IMR-90 (cell line): ENCODE measurements around the gene DCST2. TPM values are rescaled to one million over a fixed set of nuclear protein-coding genes. Genes with fewer than 3 reads are reported as not detected.

Source experiments
- ATAC-seq: fragments of 200-7000 bp; cut with Tn5 transposase; 2 replicates; pipeline ENCODE4 v1.9.1; 2020; ENCODE audit warnings: low read depth, mild to moderate bottlenecking, moderate library complexity
- BruUV-seq: library from RNA; stranded (reverse); fragments of 400-500 nt; replicated peaks from 2 replicates; lab custom pipeline; 2021; lab: Mats Ljungman, UMichigan
- CTCF ChIA-PET: fragments of 300-600 bp; formaldehyde crosslinking; extraction: SDS; loops from one replicate; lab custom pipeline; 2021; ENCODE audit warnings: antibody characterized with exemption; lab: Yijun Ruan, JAX
- POLR2A ChIA-PET: fragments of 300-600 bp; sonication (Branson Sonifier 250); formaldehyde crosslinking; loops from one replicate; lab custom pipeline; 2022; ENCODE audit warnings: antibody characterized with exemption; ENCODE audit not compliant: unreplicated experiment; lab: Charles Lee
- DNase-seq: peaks from one replicate; pipeline ENCODE4 v3.0.0; 2013
- H2AFZ ChIP-seq: replicated peaks from 2 replicates; pipeline ENCODE3; 2013; ENCODE audit warnings: low read length, mild to moderate bottlenecking; ENCODE audit not compliant: poor library complexity
- H2AK5ac ChIP-seq: 2 replicates; pipeline ENCODE4 v1.6.1; 2013; ENCODE audit warnings: low read depth, low read length, inconsistent platforms
- H2AK9ac ChIP-seq: replicated peaks from 2 replicates; pipeline ENCODE3; 2013; ENCODE audit warnings: mild to moderate bottlenecking, low read depth, low read length, moderate library complexity; ENCODE audit not compliant: poor library complexity
- H2BK120ac ChIP-seq: 2 replicates; pipeline ENCODE4 v1.6.1; 2013; ENCODE audit warnings: low read depth, low read length, inconsistent platforms
- H2BK15ac ChIP-seq: 3 replicates; pipeline ENCODE4 v1.6.1; 2013; ENCODE audit warnings: low read depth, low read length, inconsistent platforms
- H2BK20ac ChIP-seq: 2 replicates; pipeline ENCODE4 v1.6.1; 2013; ENCODE audit warnings: low read depth, mild to moderate bottlenecking, inconsistent platforms, low read length, moderate library complexity
- H2BK5ac ChIP-seq: 2 replicates; pipeline ENCODE4 v1.6.1; 2013; ENCODE audit warnings: mild to moderate bottlenecking, low read depth, low read length, inconsistent platforms; ENCODE audit not compliant: poor library complexity, severe bottlenecking
- H3K14ac ChIP-seq: replicated peaks from 2 replicates; pipeline ENCODE4 v1.6.1; 2013; ENCODE audit warnings: low read depth, low read length, inconsistent platforms
- H3K18ac ChIP-seq: 2 replicates; pipeline ENCODE4 v1.6.1; 2013; ENCODE audit warnings: low read depth, low read length, control low read depth
- H3K23ac ChIP-seq: 2 replicates; pipeline ENCODE4 v1.6.1; 2013; ENCODE audit warnings: low read depth, low read length, inconsistent platforms
- H3K27ac ChIP-seq: 2 replicates; pipeline ENCODE4 v1.5.1; 2013; ENCODE audit warnings: mild to moderate bottlenecking, control low read depth, low read length; ENCODE audit not compliant: insufficient read depth
- H3K27me3 ChIP-seq: 2 replicates; pipeline ENCODE4 v1.6.1; 2013; ENCODE audit warnings: low read length; ENCODE audit not compliant: control insufficient read depth, insufficient read depth
- H3K36me3 ChIP-seq: 2 replicates; pipeline ENCODE4 v1.6.1; 2013; ENCODE audit warnings: low read length, mixed read lengths; ENCODE audit not compliant: control insufficient read depth, insufficient read depth
- H3K4ac ChIP-seq: 2 replicates; pipeline ENCODE4 v1.6.1; 2013; ENCODE audit warnings: low read depth, low read length, inconsistent platforms
- H3K4me1 ChIP-seq: 2 replicates; pipeline ENCODE4 v1.6.1; 2013; ENCODE audit warnings: low read length, mixed read lengths; ENCODE audit not compliant: control insufficient read depth, insufficient read depth
- H3K4me2 ChIP-seq: 2 replicates; pipeline ENCODE4 v1.6.1; 2013; ENCODE audit warnings: low read depth, mild to moderate bottlenecking, control low read depth, low read length, moderate library complexity
- H3K4me3 ChIP-seq: 2 replicates; pipeline ENCODE4 v1.5.1; 2013; ENCODE audit warnings: low read depth, mild to moderate bottlenecking, control low read depth, low read length, moderate library complexity; ENCODE audit not compliant: insufficient read depth
- H3K56ac ChIP-seq: 2 replicates; pipeline ENCODE4 v1.6.1; 2013; ENCODE audit warnings: low read length, inconsistent platforms; ENCODE audit not compliant: insufficient read depth; ENCODE audit errors: extremely low read depth
- H3K79me1 ChIP-seq, 2 experiments: 2 replicates each; pipeline ENCODE4 v1.6.1; 2013; ENCODE audit warnings: low read length in 2 of 2, inconsistent platforms in 1 of 2, low read depth in 1 of 2
- H3K9ac ChIP-seq: 2 replicates; pipeline ENCODE4 v1.6.1; 2013; ENCODE audit warnings: low read depth, low read length, control low read depth
- H3K9me1 ChIP-seq: 2 replicates; pipeline ENCODE4 v1.6.1; 2013; ENCODE audit warnings: low read length, inconsistent platforms; ENCODE audit not compliant: insufficient read depth
- H3K9me3 ChIP-seq: 2 replicates; pipeline ENCODE4 v1.6.1; 2013; ENCODE audit warnings: low read length; ENCODE audit not compliant: control insufficient read depth, insufficient read depth
- H4K20me1 ChIP-seq: 2 replicates; pipeline ENCODE4 v1.6.1; 2013; ENCODE audit warnings: low read length, inconsistent platforms; ENCODE audit not compliant: insufficient read depth
- H4K5ac ChIP-seq: 2 replicates; pipeline ENCODE4 v1.6.1; 2013; ENCODE audit warnings: mild to moderate bottlenecking, low read depth, low read length, control low read depth
- H4K8ac ChIP-seq, 2 experiments: 2 replicates each; pipeline ENCODE4 v1.6.1; 2013; ENCODE audit warnings: low read depth in 2 of 2, low read length in 2 of 2, control low read depth in 1 of 2, inconsistent platforms in 1 of 2
- H4K91ac ChIP-seq: 2 replicates; pipeline ENCODE4 v1.6.1; 2013; ENCODE audit warnings: low read depth, low read length, inconsistent platforms; ENCODE audit not compliant: insufficient read depth
- CTCF ChIP-seq: conservative IDR thresholded peaks from 2 replicates; pipeline ENCODE4 v1.5.1; 2012; ENCODE audit warnings: mild to moderate bottlenecking, low read depth, low read length, improper control_type of control experiment
- MAFK ChIP-seq: IDR thresholded peaks from 2 replicates; pipeline ENCODE4 v1.6.1; 2012; ENCODE audit warnings: low read depth, low read length, improper control_type of control experiment
- POLR2A ChIP-seq: IDR thresholded peaks from 2 replicates; pipeline ENCODE4 v1.6.1; 2012; ENCODE audit warnings: mild to moderate bottlenecking, low read depth, low read length
- WGBS, 2 experiments: methylation state at CpG; one replicate each; pipeline versions ENCODE4 v1.1.5 to v1.1.7; 2013; ENCODE audit warnings: missing lambda C conversion rate in 2 of 2; ENCODE audit not compliant: insufficient read length in 1 of 2; ENCODE audit errors: extremely low coverage in 2 of 2; 5-methylcytosine and 5-hydroxymethylcytosine counted together
- dilution Hi-C: fragments of 300-500 bp; cut with HindIII; formaldehyde crosslinking; loops from one replicate; pipeline ENCODE4 v1.14.3; 2018; ENCODE audit warnings: low sequenced_read_pairs; ENCODE audit not compliant: unreplicated experiment
- in situ Hi-C: fragments of 300-500 bp; cut with MboI; formaldehyde crosslinking; loops from 3 replicates; pipeline ENCODE4 v1.14.3; 2019; ENCODE audit warnings: low sequenced_read_pairs, inconsistent platforms, mixed read lengths
- intact Hi-C: fragments of 100-400 bp; cut with micrococcal nuclease; formaldehyde crosslinking; loops from 2 replicates; pipeline ENCODE4 v1.10.0; 2022
- polyA plus RNA-seq, 3 experiments: library from polyadenylated mRNA; depleted of rRNA; stranded (reverse); fragments of >200 nt; gene quantifications; 2 replicates each; pipeline ENCODE4 v1.2.3, GENCODE V29; 2012; ENCODE audit warnings: low replicate concordance in 1 of 3
- total RNA-seq: library from RNA; depleted of rRNA; stranded (reverse); fragments of >200 nt; gene quantifications from 2 replicates; pipeline ENCODE4 v1.2.3, GENCODE V29; 2012
- TF ChIP-seq, protein P1 (sequence below): fragments of 150-350 bp; IDR thresholded peaks from 2 replicates; pipeline ENCODE4 v1.6.1; 2016; ENCODE audit warnings: low read depth, mild to moderate bottlenecking, low read length, moderate library complexity, borderline replicate concordance

The DCST2 gene
- total and polyA plus RNA-seq, 2 of the 4 experiments (the other 2 are of a cell fraction): 0.14 TPM; not detected in 1

- Histone ChIP-seq H3K79me1 (no peaks in the 10 kb centered on the region), H3K36me3 (no peaks in the 10 kb centered on the region), H2AK9ac (no peak overlapping the region), H3K27me3 (peaks cover 35% of the 10 kb centered on the region), H4K20me1 (no peaks in the 10 kb centered on the region; the same call in 1 of the 2 replicates), H2BK120ac (no peak overlapping the region), H2AFZ (peak overlapping the region; percentile 43), H2AK5ac (no peak overlapping the region), H4K5ac (no peak overlapping the region), H3K27ac (no peak overlapping the region), H3K56ac (no peak overlapping the region), H3K9me1 (peaks cover 4% of the 10 kb centered on the region), H3K18ac (no peak overlapping the region), H3K4me2 (no peak overlapping the region), H3K4me3 (no peak overlapping the region), H4K8ac (no peak overlapping the region), H3K4ac (no peak overlapping the region), H2BK15ac (no peak overlapping the region), H3K9me3 (no peaks in the 10 kb centered on the region), H2BK5ac (no peak overlapping the region), H4K91ac (no peak overlapping the region), H3K9ac (no peak overlapping the region), H2BK20ac (no peak overlapping the region), H3K23ac (no peak overlapping the region), H3K4me1 (peaks cover 3% of the 10 kb centered on the region; the same call in 1 of the 2 replicates), H3K14ac (no peak overlapping the region)
- in situ Hi-C loops: no loop called here
- BruUV-seq: no TSS peak
- WGBS, 2 experiments: 69% methylated on average over 12 of the region's 15 CpGs; no CpG with 5 or more reads in 1 of the 2 experiments
- ChIA-PET POLR2A (no interaction called here), CTCF (no interaction called here)
- dilution Hi-C loops: no loop called here
- ATAC-seq: no peak
- intact Hi-C loops: no loop called here
- no peak for TF ChIP-seq MAFK
- no peak for TF ChIP-seq CTCF
- TF ChIP-seq POLR2A: no peak
- TF ChIP-seq, protein P1, sequence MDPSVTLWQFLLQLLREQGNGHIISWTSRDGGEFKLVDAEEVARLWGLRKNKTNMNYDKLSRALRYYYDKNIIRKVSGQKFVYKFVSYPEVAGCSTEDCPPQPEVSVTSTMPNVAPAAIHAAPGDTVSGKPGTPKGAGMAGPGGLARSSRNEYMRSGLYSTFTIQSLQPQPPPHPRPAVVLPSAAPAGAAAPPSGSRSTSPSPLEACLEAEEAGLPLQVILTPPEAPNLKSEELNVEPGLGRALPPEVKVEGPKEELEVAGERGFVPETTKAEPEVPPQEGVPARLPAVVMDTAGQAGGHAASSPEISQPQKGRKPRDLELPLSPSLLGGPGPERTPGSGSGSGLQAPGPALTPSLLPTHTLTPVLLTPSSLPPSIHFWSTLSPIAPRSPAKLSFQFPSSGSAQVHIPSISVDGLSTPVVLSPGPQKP: no peak
- no peak for DNase-seq
Measured at GRCh38 chr1:155030243-155030795, 3.3 kb downstream of the DCST2 start.
